Esophagus muscularis mucosa (tissue), 4 donors: ENCODE data around the gene MAGEF1.

ENCODE experiments used
- EP300 ChIP-seq: sonication (generic); formaldehyde crosslinking; IDR thresholded peaks from one replicate; pipeline ENCODE4 v1.6.1; 2017; ENCODE audit warnings: antibody characterized with exemption
- POLR2A ChIP-seq: fragments of 450-650 bp; IDR thresholded peaks from one replicate; pipeline ENCODE4 v1.6.1; 2017; ENCODE audit warnings: antibody characterized with exemption, moderate library complexity, mild to moderate bottlenecking, low read depth
- POLR2AphosphoS5 ChIP-seq, 2 donors: sonication (generic); formaldehyde crosslinking; IDR thresholded peaks; one replicate each; pipeline ENCODE4 v1.6.1; 2017; ENCODE audit warnings: antibody characterized with exemption in 2 of 2
- TF ChIP-seq, protein P1 (sequence below), 3 experiments: fragments of 200-600 bp in 2 of 3; fragments of 450-650 bp in 1 of 3; sonication (generic) in 2 of 3; IDR thresholded peaks; one replicate each; pipeline ENCODE4 v1.5.1; 2017 to 2019; ENCODE audit warnings: antibody characterized with exemption in 3 of 3, mild to moderate bottlenecking in 2 of 3, moderate library complexity in 1 of 3

DNA sequence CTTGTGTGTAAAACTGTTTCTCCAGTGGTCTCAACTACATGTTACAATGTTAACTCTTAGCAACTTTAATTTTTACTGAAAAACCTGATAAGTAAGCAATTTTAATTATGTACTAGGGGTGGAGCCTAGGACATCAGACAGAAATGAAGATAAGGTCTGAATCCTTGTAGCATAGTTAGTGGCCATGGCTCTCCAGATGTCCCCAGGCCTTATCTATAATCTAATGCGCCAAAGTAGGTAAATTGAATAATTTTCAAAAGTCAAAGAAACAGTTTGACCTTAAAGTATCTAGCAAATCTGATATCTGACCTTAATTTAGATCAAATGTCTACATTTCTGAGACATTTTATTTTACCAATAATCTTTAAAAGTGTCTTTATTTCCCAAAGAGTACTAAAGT lies 8.2 kb downstream of the MAGEF1 start:
- TF ChIP-seq POLR2A, result no peak
- TF ChIP-seq, protein P1, sequence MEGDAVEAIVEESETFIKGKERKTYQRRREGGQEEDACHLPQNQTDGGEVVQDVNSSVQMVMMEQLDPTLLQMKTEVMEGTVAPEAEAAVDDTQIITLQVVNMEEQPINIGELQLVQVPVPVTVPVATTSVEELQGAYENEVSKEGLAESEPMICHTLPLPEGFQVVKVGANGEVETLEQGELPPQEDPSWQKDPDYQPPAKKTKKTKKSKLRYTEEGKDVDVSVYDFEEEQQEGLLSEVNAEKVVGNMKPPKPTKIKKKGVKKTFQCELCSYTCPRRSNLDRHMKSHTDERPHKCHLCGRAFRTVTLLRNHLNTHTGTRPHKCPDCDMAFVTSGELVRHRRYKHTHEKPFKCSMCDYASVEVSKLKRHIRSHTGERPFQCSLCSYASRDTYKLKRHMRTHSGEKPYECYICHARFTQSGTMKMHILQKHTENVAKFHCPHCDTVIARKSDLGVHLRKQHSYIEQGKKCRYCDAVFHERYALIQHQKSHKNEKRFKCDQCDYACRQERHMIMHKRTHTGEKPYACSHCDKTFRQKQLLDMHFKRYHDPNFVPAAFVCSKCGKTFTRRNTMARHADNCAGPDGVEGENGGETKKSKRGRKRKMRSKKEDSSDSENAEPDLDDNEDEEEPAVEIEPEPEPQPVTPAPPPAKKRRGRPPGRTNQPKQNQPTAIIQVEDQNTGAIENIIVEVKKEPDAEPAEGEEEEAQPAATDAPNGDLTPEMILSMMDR (IDR thresholded peaks at IDR 0.05), result no peak
- TF ChIP-seq POLR2AphosphoS5 (IDR thresholded peaks at IDR 0.05), result no peak
- no peak for TF ChIP-seq EP300
